DND-41 (cell line): ENCODE data around the gene WDR90.

Source experiments
- CTCF ChIP-seq: IDR thresholded peaks from 2 replicates; pipeline ENCODE4 v1.5.1; 2012; ENCODE audit warnings: borderline replicate concordance, low read length, moderate library complexity, mild to moderate bottlenecking; ENCODE audit not compliant: poor library complexity, severe bottlenecking; ENCODE audit errors: extremely low read depth
- EZH2 ChIP-seq: IDR thresholded peaks from 3 replicates; pipeline ENCODE4 v1.6.1; 2012; ENCODE audit warnings: borderline replicate concordance, low read depth, mild to moderate bottlenecking, moderate library complexity, low read length, inconsistent platforms; ENCODE audit not compliant: severe bottlenecking

- TF ChIP-seq CTCF (no peak), EZH2 (no peak)
Observed at GRCh38 chr16:702341-702740, 53.2 kb downstream of the WDR90 start.
